ENCODE measurements around the gene CHST1.

Gene CHST1

DNA sequence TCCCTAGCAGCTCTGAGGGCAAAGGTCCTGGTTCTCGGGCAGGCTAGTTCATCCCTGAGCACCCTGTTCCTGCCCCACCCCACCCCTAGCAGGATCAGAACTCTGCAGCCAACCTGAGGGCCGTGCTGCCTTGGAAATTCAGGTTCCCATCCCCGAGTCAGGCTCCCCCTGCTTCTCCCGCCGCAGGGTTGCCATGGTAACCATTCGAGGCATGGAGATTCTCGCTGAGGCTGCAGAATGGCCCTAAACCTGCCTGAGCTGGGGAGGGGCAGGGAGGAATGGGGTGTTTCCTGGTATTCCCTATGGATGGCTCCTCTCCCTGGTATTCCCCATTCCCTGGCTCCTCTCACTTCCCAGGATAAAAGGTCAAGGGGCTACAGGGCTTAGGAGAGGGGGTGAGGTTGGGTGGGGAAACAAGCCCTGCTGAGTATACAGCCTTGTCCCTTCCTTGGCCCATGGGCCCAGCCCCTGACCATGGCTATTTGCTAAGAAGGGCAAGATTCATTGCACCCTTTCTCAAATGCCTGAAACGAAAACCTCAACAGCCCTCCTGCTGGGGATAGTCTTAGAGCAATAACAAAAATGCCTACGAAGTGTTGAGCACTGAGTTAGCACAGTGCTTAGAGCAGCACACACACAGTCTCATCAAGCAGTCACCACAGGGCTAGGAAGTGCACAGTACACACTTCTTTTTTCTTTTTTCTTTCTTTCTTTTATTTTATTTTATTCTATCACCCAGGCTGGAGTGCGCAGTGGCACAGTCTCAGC, 58.7 kb downstream of the CHST1 start:
- no peak for DNase-seq (ENCODE audit: low read depth)

DNA sequence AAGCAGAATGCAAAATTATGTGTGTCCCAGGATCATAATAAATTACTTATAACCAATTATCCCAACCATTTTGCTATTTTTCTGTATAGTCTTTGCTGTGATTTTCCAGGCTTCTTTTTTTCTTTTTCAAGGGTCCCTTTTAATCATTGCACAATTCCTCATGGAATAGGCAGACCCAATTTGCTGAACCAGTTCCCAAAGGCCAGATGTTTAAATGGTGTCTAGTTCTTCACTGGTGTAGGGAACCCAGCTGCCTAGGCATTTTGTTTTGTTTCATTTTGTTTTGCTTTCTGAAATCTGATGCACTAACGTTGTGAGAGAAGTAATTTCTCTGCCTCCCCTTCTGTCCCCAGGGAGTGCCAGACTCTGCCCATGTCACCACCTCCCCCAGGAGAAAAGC, 60.4 kb downstream of the CHST1 start:
- no peak for DNase-seq (ENCODE audit: low read depth)

GRCh38 chr11:45603946-45604682, 61.3 kb downstream of the CHST1 start:
- no peak for DNase-seq (ENCODE audit: low read depth)

DNA sequence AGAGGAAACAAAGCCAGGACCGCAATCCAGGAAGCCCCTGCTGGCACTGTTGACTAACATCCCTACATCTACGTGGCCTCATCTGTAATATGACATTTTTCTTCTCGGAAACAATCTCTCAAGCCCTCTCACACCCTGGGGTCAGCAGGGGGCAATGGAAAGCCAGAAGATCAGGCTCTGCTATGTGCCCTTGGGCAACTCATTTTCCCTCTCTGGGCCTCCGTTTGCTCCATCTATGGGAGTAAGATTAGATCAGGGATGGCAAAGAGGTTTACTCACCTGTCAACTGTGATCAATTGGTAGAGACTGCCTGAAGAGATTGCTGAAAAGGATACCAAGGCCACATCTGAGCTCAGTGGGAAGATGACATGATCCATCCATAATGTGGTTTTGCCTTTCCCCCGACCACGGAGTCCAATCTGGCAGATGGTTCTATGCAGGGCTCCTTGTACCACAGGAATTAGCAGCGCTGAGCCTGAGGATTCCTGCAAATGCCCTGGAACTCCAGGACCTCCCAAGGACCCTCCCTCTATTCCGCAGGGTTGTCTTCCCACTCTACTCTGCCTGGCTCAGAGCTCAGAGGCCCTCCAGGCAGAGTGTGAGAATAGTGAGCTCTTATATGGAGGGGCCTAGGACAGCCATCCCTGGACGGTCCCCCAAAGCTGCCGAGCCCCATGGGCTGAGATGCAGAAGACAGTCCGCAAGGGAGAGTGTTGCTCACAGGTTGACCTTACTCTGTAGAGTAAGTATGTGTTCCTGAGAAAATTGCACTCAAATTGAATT, 66.1 kb downstream of the CHST1 start:
- no peak for DNase-seq (ENCODE audit: low read depth)

Measured in HS-5 (cell line).